Gastroesophageal sphincter (tissue), 4 donors: ENCODE results near the gene KLHDC4. TPM values are rescaled to one million over a fixed set of nuclear protein-coding genes. Genes with fewer than 3 reads are reported as not detected.

ENCODE experiments used
- ATAC-seq: fragments of 150-250 bp; one replicate; pipeline ENCODE4 v1.9.1; 2016; ENCODE audit warnings: mild to moderate bottlenecking, moderate library complexity
- H3K27ac ChIP-seq, 4 donors: fragments of 200-600 bp; sonication (generic) in 3 of 4; 1 replicate in 3 of 4; 2 replicates in 1 of 4; pipeline ENCODE4 v1.5.1; 2016 to 2019
- H3K27me3 ChIP-seq: fragments of 200-600 bp; sonication (generic); one replicate; pipeline ENCODE4 v1.5.1; 2019
- H3K36me3 ChIP-seq, 2 donors: fragments of 200-600 bp; sonication (generic); one replicate each; pipeline ENCODE4 v1.5.1; 2019; ENCODE audit warnings: control low read depth in 1 of 2
- H3K4me1 ChIP-seq, 3 donors: fragments of 200-600 bp; sonication (generic); 1 replicate in 2 of 3; 2 replicates in 1 of 3; pipeline ENCODE4 v1.5.1; 2016 to 2019; ENCODE audit warnings: control low read depth in 2 of 3
- H3K4me3 ChIP-seq, 2 donors: fragments of 200-600 bp; sonication (generic); one replicate each; pipeline ENCODE4 v1.5.1; 2019; ENCODE audit warnings: mild to moderate bottlenecking in 1 of 2, moderate library complexity in 1 of 2
- H3K9me3 ChIP-seq, 3 donors: fragments of 200-600 bp; sonication (generic); one replicate each; pipeline ENCODE4 v1.5.1; 2017 to 2019; ENCODE audit warnings: control low read depth in 2 of 3
- EP300 ChIP-seq: sonication (generic); formaldehyde crosslinking; IDR thresholded peaks from one replicate; pipeline ENCODE4 v1.6.1; 2017; ENCODE audit warnings: antibody characterized with exemption, mild to moderate bottlenecking
- POLR2A ChIP-seq, 2 donors: fragments of 450-650 bp; IDR thresholded peaks; one replicate each; pipeline ENCODE4 v1.6.1; 2017; ENCODE audit warnings: antibody characterized with exemption in 2 of 2, mild to moderate bottlenecking in 2 of 2, moderate library complexity in 1 of 2
- POLR2AphosphoS5 ChIP-seq: sonication (generic); formaldehyde crosslinking; IDR thresholded peaks from one replicate; pipeline ENCODE4 v1.6.1; 2017; ENCODE audit warnings: antibody characterized with exemption
- WGBS, 2 donors: methylation state at CpG; one replicate each; pipeline ENCODE4 v1.1.5; 2018; ENCODE audit warnings: low coverage in 1 of 2; 5-methylcytosine and 5-hydroxymethylcytosine counted together
- total RNA-seq, 4 donors: library from RNA; depleted of rRNA; stranded (reverse); fragments of >200 nt; gene quantifications; one replicate each; pipeline ENCODE4 v1.1.0, GENCODE V29; 2016
- TF ChIP-seq, protein P1 (sequence below), 4 experiments: fragments of 200-600 bp in 2 of 4; fragments of 450-650 bp in 2 of 4; sonication (generic) in 1 of 4; IDR thresholded peaks; one replicate each; pipeline ENCODE4 v1.5.1; 2017 to 2019; ENCODE audit warnings: antibody characterized with exemption in 4 of 4, mild to moderate bottlenecking in 2 of 4, moderate library complexity in 2 of 4

Gene KLHDC4
- total RNA-seq, 4 donors from 2014 or later = 9.8 to 33.8 (median 24.4) TPM

DNA sequence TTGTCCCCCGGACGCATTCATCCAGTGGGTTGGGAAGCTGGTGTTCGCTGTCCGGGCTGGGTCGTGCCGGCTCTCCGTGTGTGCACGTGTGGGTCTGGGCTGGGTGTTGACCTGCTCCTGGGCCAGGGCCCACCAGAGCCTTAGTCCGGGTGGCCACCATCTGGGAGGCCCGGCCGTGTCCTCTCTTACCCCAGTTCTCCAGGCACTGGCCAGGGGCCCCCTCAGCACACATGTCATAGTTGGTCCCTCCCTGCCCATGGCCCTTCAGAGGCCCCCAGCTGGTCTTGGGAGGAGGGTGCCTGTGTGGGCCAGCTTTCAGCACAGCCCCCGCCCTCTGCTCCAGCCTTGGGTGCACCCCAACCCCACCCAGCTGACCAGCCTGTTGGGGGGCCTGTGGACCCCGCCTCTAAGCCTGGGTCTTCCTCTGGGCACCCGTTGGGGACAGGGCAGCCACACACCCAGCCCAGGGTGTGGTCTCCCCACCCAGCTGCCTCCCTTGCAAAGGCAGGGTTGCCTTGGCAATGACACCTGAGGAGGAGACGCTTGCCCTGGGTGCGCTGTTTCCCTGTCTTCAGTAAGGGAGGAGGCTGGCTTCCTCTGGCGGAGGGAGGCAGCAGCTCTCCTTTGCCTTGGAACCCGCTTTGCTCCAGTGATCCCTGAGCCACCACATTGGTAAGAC is 86.1 kb downstream of the KLHDC4 start:
- no peaks in the 10 kb centered on the region for H3K9me3 ChIP-seq
- H3K27me3 ChIP-seq = peaks cover 42% of the 10 kb centered on the region
- 50% methylated on average over 1 of the region's 18 CpGs; no CpG with 5 or more reads in 1 of the 2 donors for WGBS, 2 donors
- no peak overlapping the region for H3K27ac ChIP-seq
- H3K36me3 ChIP-seq = no peaks in the 10 kb centered on the region
- no peak for ATAC-seq
- TF ChIP-seq EP300 (no peak), POLR2A (IDR thresholded peaks at IDR 0.05) (no peak), POLR2AphosphoS5 (no peak)
- TF ChIP-seq, protein P1, sequence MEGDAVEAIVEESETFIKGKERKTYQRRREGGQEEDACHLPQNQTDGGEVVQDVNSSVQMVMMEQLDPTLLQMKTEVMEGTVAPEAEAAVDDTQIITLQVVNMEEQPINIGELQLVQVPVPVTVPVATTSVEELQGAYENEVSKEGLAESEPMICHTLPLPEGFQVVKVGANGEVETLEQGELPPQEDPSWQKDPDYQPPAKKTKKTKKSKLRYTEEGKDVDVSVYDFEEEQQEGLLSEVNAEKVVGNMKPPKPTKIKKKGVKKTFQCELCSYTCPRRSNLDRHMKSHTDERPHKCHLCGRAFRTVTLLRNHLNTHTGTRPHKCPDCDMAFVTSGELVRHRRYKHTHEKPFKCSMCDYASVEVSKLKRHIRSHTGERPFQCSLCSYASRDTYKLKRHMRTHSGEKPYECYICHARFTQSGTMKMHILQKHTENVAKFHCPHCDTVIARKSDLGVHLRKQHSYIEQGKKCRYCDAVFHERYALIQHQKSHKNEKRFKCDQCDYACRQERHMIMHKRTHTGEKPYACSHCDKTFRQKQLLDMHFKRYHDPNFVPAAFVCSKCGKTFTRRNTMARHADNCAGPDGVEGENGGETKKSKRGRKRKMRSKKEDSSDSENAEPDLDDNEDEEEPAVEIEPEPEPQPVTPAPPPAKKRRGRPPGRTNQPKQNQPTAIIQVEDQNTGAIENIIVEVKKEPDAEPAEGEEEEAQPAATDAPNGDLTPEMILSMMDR (IDR thresholded peaks at IDR 0.05) = no peak
- H3K4me3 ChIP-seq = no peak overlapping the region
- no peaks in the 10 kb centered on the region for H3K4me1 ChIP-seq

- ATAC-seq = no peak
- Histone ChIP-seq H3K9me3 (no peaks in the 10 kb centered on the region), H3K4me3 (no peak overlapping the region), H3K27ac (no peak overlapping the region), H3K27me3 (peaks cover 32% of the 10 kb centered on the region), H3K4me1 (no peaks in the 10 kb centered on the region), H3K36me3 (no peaks in the 10 kb centered on the region)
- WGBS, 2 donors = 0 to 30% methylated on average over 1 to 4 of the region's 14 CpGs
- TF ChIP-seq POLR2A (IDR thresholded peaks at IDR 0.05) (no peak), EP300 (no peak), POLR2AphosphoS5 (no peak)
- TF ChIP-seq, protein P1 (IDR thresholded peaks at IDR 0.05) = no peak
Observed at GRCh38 chr16:87678618-87679017, 87.2 kb downstream of the KLHDC4 start.

GRCh38 chr16:87677830-87678229 is 88.0 kb downstream of the KLHDC4 start:
- H3K27me3 ChIP-seq = peaks cover 26% of the 10 kb centered on the region
- TF ChIP-seq POLR2AphosphoS5 (no peak), EP300 (no peak), POLR2A (IDR thresholded peaks at IDR 0.05) (no peak)
- TF ChIP-seq, protein P1 (IDR thresholded peaks at IDR 0.05) = no peak
- ATAC-seq = no peak
- H3K9me3 ChIP-seq = no peaks in the 10 kb centered on the region
- H3K4me1 ChIP-seq = no peaks in the 10 kb centered on the region
- H3K4me3 ChIP-seq = no peak overlapping the region
- 81 to 83% methylated on average over 4 to 5 of the region's 5 CpGs for WGBS, 2 donors
- no peak overlapping the region for H3K27ac ChIP-seq
- no peaks in the 10 kb centered on the region for H3K36me3 ChIP-seq

DNA sequence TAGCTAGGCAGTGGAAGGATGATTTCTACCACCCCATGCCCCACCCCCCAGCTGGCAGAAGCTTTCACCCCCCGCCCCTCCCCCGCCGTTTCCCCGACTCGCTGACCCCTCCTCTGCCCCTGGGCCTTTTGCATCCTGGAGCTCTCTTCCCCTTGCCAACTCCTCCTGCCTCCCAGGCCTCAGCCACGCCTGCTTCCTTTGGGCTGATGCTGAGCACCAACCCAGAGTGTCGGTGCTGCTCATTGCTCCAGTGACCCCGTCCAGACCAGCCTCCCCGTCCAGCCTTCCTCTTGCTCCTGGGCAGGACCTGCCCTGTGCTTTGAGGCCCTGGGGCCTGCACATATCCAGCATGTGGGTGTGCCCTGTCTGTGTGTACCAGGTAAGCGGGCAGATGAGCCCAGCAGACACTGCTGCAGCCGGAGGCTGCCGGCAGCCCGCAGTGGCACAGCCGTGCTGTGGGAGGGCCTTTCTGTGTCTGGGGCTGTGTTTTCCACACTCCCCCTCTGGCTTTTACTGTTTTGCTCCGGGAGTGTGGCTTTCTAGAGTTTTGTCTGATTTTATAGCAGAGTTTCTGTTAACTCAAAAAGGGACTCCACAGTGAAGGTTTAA is 90.6 kb downstream of the KLHDC4 start:
- TF ChIP-seq POLR2AphosphoS5 = no peak
- TF ChIP-seq, protein P1 (IDR thresholded peaks at IDR 0.05) = no peak
- no peak for TF ChIP-seq POLR2A (IDR thresholded peaks at IDR 0.05)
- TF ChIP-seq EP300 = no peak
- no peak overlapping the region for H3K4me3 ChIP-seq
- no peaks in the 10 kb centered on the region for H3K36me3 ChIP-seq
- ATAC-seq = no peak
- H3K27me3 ChIP-seq = peaks cover 24% of the 10 kb centered on the region
- H3K9me3 ChIP-seq = no peaks in the 10 kb centered on the region
- no peak overlapping the region for H3K27ac ChIP-seq
- no peaks in the 10 kb centered on the region for H3K4me1 ChIP-seq
- 25 to 63% methylated on average over 2 to 7 of the region's 15 CpGs for WGBS, 2 donors

- no peak for ATAC-seq
- WGBS, 2 donors = 82 to 100% methylated on average over 4 to 5 of the region's 5 CpGs
- TF ChIP-seq POLR2A (IDR thresholded peaks at IDR 0.05) (no peak), POLR2AphosphoS5 (no peak), EP300 (no peak)
- TF ChIP-seq, protein P1 (IDR thresholded peaks at IDR 0.05) = no peak
Observed at GRCh38 chr16:87674419-87674818, 91.4 kb downstream of the KLHDC4 start.

More at GRCh38 chr16:87674419-87674818, 91.4 kb downstream of the KLHDC4 start:
- Histone ChIP-seq H3K4me1 (no peaks in the 10 kb centered on the region), H3K27ac (no peak overlapping the region), H3K36me3 (no peaks in the 10 kb centered on the region), H3K27me3 (peaks cover 29% of the 10 kb centered on the region), H3K4me3 (no peak overlapping the region), H3K9me3 (no peaks in the 10 kb centered on the region)
